ENCODE results near the gene ABCB11.

Gene ABCB11

DNA sequence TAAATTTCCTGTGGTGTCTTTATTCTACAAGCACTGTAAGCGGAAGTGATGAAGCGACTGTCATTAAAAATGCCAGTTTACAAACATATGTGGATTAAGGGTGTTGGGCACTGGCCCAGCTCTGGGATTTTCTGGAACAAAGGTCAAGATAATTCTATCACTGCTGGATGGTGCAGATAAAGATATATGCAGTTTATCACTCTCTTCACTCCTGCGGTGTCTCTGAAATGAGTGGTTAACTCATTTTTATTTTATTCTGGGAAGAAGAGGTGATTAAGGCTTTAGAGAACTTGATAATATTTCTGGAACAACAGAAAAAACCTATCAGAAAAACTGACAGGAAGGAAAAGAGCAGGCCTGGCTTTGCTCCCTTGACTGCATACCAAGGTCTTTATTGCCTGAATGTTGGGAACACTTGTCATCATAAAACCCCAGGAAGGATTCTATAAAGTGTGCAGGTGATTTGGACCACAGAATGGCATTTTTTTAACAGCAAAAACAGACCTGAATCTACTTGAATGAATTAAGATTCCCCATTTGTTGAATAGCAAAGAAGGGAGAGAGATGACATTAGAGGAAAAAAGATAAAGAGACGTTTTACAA lies 32.4 kb downstream of the ABCB11 start:
- no peak overlapping the region for H3K4me3 ChIP-seq (ENCODE audit: low read depth, low read length)
- TF ChIP-seq, protein P1, sequence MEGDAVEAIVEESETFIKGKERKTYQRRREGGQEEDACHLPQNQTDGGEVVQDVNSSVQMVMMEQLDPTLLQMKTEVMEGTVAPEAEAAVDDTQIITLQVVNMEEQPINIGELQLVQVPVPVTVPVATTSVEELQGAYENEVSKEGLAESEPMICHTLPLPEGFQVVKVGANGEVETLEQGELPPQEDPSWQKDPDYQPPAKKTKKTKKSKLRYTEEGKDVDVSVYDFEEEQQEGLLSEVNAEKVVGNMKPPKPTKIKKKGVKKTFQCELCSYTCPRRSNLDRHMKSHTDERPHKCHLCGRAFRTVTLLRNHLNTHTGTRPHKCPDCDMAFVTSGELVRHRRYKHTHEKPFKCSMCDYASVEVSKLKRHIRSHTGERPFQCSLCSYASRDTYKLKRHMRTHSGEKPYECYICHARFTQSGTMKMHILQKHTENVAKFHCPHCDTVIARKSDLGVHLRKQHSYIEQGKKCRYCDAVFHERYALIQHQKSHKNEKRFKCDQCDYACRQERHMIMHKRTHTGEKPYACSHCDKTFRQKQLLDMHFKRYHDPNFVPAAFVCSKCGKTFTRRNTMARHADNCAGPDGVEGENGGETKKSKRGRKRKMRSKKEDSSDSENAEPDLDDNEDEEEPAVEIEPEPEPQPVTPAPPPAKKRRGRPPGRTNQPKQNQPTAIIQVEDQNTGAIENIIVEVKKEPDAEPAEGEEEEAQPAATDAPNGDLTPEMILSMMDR (IDR thresholded peaks at IDR 0.05; ENCODE audit: borderline replicate concordance, insufficient read depth, low read depth, low read length) = no peak

DNA sequence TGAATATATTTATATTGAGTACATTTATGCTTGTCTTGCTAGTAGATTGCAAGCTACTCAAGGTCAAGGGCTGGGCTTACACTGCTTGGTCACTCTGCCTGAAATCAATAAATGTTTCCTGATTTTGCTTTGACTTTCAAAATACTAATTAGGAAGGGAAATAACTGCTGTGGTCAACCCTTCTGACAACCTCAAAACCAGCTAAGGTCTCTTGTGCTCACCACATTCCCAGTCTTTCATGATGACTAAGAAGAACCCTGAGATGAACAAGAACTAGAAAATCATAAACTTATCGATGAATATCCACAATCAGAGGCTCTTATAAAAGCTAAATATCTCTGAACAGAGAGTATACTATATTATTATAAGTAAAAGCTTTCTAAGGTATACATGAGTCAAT lies 33.3 kb downstream of the ABCB11 start:
- no peak overlapping the region for H3K4me3 ChIP-seq (ENCODE audit: low read depth, low read length)
- TF ChIP-seq, protein P1 (IDR thresholded peaks at IDR 0.05; ENCODE audit: borderline replicate concordance, insufficient read depth, low read depth, low read length) = no peak

DNA sequence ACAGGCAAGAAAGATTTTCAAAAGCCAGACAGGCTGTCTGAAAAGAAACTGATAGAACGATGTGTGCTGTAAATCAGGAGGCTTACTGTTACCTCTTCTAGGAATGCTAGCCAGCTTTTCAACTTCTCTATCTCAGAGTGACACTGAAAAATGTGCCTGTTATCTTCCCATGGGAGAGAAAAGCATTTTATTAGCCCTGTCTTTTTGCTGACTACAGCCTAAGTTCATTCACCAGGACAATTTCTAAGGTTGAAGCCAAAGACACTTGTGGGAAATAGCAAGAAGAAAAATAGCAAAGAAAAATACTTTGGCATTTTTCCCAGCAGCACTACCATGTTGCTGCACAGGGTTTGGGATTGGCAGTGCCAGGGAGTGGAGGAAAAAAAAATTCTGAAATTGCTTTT lies 34.0 kb downstream of the ABCB11 start:
- H3K4me3 ChIP-seq (ENCODE audit: low read depth, low read length) = no peak overlapping the region
- TF ChIP-seq, protein P1 (IDR thresholded peaks at IDR 0.05; ENCODE audit: borderline replicate concordance, insufficient read depth, low read depth, low read length) = no peak

DNA sequence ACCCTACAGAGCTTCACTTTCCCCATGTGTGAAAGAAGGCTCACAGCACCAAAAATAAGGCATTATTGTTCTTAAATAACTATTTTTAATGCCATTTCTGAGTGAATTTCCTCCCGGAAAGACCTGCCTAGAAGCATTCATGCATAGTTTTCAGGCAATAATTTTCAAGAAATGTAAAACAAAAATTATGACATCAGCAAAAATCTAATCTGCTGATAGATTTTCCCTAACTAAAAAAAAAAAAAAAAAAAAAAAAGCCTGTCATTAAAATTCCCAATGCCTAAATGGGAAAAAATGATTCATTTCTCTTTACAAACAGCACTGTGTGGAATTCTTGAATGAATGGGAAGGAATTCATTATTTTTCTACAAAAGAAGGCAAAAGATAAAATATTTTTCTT lies 35.4 kb downstream of the ABCB11 start:
- no peak overlapping the region for H3K4me3 ChIP-seq (ENCODE audit: low read depth, low read length)
- TF ChIP-seq, protein P1 (IDR thresholded peaks at IDR 0.05; ENCODE audit: borderline replicate concordance, insufficient read depth, low read depth, low read length) = no peak

DNA sequence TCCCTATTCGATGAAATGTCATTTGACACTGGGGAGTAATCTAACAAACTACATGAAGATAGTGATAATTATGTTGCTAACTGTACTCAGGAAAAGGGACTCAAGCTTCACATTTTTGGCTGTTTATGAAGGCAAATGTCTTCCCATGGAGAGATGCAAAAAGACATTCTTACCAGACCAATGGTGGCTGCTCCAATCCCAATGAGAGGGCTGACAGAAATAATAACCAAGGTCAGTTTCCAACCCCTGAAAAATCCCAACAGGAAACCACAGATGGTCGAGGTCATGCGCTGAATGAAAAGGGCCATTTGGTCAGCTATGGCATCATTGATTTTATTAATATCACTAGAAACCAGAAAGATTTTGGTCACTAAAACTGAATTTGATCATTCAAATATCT lies 37.6 kb downstream of the ABCB11 start:
- TF ChIP-seq, protein P1 (IDR thresholded peaks at IDR 0.05; ENCODE audit: borderline replicate concordance, insufficient read depth, low read depth, low read length) = no peak
- no peak overlapping the region for H3K4me3 ChIP-seq (ENCODE audit: low read depth, low read length)

DNA sequence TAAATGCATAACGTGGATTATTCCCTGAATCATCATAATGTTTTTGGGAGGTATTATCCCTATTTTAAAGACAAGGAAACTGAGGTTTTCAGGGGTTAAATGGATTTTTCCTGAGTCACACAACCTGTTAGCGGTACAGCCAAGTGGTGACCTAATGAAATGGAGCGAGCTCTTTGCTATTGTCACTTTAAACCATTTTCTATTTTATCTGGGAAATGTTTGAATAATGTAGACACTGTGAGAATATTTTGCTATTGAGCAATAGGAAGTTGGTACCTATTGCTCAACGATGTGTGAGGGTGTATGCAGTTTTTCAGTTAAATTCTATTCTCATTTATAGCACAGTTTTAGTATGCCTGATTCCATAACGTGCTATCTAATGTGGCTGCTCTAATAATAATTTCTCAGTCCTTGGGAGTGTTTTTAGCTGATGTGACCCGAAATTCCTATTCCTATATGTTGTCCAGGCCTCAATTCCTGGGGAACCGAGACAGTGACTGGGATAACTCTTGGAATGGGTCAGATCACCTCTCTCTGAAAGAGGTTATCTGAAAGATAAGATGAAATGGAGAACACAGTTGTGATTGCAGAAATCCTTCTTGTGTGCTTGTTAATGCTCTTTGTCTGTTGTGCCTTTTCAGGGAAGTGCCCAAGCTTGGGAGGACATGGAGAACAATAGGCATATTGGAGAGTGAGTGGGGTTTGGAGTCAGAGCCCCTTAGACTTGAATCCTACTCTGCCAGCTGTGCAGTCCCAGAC lies 38.4 kb downstream of the ABCB11 start:
- TF ChIP-seq, protein P1 (IDR thresholded peaks at IDR 0.05; ENCODE audit: borderline replicate concordance, insufficient read depth, low read depth, low read length) = no peak
- no peak overlapping the region for H3K4me3 ChIP-seq (ENCODE audit: low read depth, low read length)

DNA sequence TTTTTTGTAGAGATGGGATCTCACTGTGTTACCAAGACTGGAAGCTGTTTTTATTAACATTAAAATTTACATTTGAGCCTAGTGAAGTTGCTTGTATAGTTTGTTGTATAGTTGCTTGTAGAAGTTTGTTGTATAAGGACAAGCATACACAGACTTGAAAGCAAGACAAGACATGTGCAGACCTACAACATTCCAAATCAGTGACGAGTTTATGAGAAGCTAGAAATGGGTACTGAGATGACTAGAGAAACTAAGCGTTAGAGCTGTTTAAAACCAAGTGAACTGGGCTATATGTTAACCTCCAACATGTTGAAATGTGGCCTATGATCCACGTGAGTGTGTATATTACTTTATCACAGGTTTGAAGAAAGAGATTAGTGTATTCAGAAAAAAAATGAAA lies 39.1 kb downstream of the ABCB11 start:
- TF ChIP-seq, protein P1 (IDR thresholded peaks at IDR 0.05; ENCODE audit: borderline replicate concordance, insufficient read depth, low read depth, low read length) = no peak
- no peak overlapping the region for H3K4me3 ChIP-seq (ENCODE audit: low read depth, low read length)

Data from GM12875 (cell line).